ENCODE measurements around the gene ARAP1.
A peak's percentile ranks its signal among the peaks of the same experiment; 100 is the strongest.

Gene ARAP1

GRCh38 chr11:72722050-72722748 lies 30.0 kb downstream of the ARAP1 start:
- peak; percentile 91 for DNase-seq

- no peak for DNase-seq
Measured at GRCh38 chr11:72721689-72722049, 30.5 kb downstream of the ARAP1 start.

GRCh38 chr11:72721276-72721675 lies 30.9 kb downstream of the ARAP1 start:
- DNase-seq, result no peak

- DNase-seq, result no peak
Measured at GRCh38 chr11:72720784-72721183, 31.4 kb downstream of the ARAP1 start.

- DNase-seq, result no peak
Measured at GRCh38 chr11:72720047-72720446, 32.2 kb downstream of the ARAP1 start.

GRCh38 chr11:72719551-72719950 lies 32.7 kb downstream of the ARAP1 start:
- no peak for DNase-seq

- no peak for DNase-seq
Measured at GRCh38 chr11:72719144-72719543, 33.1 kb downstream of the ARAP1 start.

GRCh38 chr11:72718101-72718501 lies 34.1 kb downstream of the ARAP1 start:
- DNase-seq, result no peak

- DNase-seq, result no peak
Measured at GRCh38 chr11:72716788-72717435, 35.3 kb downstream of the ARAP1 start.

- DNase-seq, result peak; percentile 56
Measured at GRCh38 chr11:72716290-72716689, 35.9 kb downstream of the ARAP1 start.

GRCh38 chr11:72712841-72713240 lies 39.4 kb downstream of the ARAP1 start:
- no peak for DNase-seq

- DNase-seq, result peak; percentile 44
Measured at GRCh38 chr11:72712168-72712751, 39.9 kb downstream of the ARAP1 start.

- no peak for DNase-seq
Measured at GRCh38 chr11:72711141-72711540, 41.1 kb downstream of the ARAP1 start.

- DNase-seq, result no peak
Measured at GRCh38 chr11:72710278-72710677, 41.9 kb downstream of the ARAP1 start.

- no peak for DNase-seq
Measured at GRCh38 chr11:72709478-72710238, 42.5 kb downstream of the ARAP1 start.

GRCh38 chr11:72707032-72707431 lies 45.2 kb downstream of the ARAP1 start:
- DNase-seq, result no peak

- DNase-seq, result no peak
Measured at GRCh38 chr11:72706579-72706978, 45.6 kb downstream of the ARAP1 start.

- no peak for DNase-seq
Measured at GRCh38 chr11:72705442-72706365, 46.5 kb downstream of the ARAP1 start.

- no peak for DNase-seq
Measured at GRCh38 chr11:72704783-72705265, 47.4 kb downstream of the ARAP1 start.

- no peak for DNase-seq
Measured at GRCh38 chr11:72704028-72704782, 48.0 kb downstream of the ARAP1 start.

GRCh38 chr11:72703267-72704008 lies 48.8 kb downstream of the ARAP1 start:
- peak; percentile 57 for DNase-seq
